ENCODE measurements around the gene SLC22A9. TPM values are rescaled to one million over a fixed set of nuclear protein-coding genes. Genes with fewer than 3 reads are reported as not detected.
"Not testable (repeated sequence)": the region's sequence is repeated elsewhere in the genome, so short reads cannot be mapped to it uniquely, and the experiment has no call there.

The SLC22A9 gene
- total RNA-seq (ENCODE audit: low replicate concordance), result not detected in 2 replicates

DNA sequence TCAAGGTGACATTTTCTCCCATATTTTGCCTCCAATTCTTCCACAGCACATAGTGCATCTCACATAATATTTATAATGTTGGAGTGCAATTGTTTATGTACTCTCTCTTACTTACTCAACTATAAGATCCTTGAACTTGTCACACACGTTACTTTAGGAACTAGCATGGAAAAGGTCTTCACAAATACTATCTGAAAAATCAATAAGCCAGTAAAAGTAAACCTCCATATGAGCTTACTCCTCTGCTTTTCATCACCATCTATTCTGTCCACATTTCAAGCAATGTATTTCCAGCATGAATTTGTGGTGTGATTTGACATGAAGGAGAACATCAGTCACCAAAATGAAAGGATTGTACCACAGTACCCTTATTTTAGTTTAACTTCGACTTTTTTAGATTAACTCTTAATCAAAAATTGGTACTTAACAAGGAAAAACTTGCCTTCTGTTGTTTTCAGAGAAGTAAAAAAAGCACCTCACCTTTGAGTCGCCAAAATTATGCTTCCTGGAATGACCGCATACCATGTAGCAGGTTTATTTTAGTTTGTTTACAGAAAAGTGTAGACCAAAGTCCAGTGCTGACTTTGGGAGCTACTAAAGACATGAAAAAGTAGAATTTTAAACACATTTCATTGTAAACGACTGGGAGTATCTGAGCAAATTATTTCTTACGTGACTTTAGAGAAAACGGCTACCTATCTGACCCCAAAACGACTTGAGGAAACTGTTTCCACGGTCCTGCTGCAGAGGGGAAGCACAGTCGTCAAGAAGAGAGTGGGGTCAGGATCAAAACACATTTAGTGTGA lies at the start of gene SLC22A9:
Gene SLC22A9, plus strand, starts transcription at position 621 of the 806 bp plus-strand sequence. CDS start 272 bp downstream, outside the sequence.
- Histone ChIP-seq H3K9ac (no peak within 1 kb of the TSS), H3K36me3 (no peaks in the 10 kb centered on the region), H3K4me2 (no peak within 1 kb of the TSS), H3K27me3 (no peaks in the 10 kb centered on the region), H2AFZ (replicated peaks) (no peak within 1 kb of the TSS), H3K27ac (no peak within 1 kb of the TSS), H3F3A (ENCODE audit: low read depth) (no peaks in the 10 kb centered on the region), H3K79me2 (ENCODE audit: low read depth) (no peaks in the 10 kb centered on the region), H4K20me1 (ENCODE audit: low read depth) (no peaks in the 10 kb centered on the region), H3K9me3 (ENCODE audit: low read depth) (no peaks in the 10 kb centered on the region), H3K4me1 (no peaks in the 10 kb centered on the region), H3K4me3 (no peak within 1 kb of the TSS)
- H3K36me3 Mint-ChIP-seq, result no peaks in the 10 kb centered on the region
- no peak within 1 kb of the TSS for H3K27ac Mint-ChIP-seq
- TF ChIP-seq EZH2 (IDR thresholded peaks at IDR 0.05), result no peak
- no peak for TF ChIP-seq EZH2phosphoT487 (IDR thresholded peaks at IDR 0.05)
- TF ChIP-seq, protein P1, sequence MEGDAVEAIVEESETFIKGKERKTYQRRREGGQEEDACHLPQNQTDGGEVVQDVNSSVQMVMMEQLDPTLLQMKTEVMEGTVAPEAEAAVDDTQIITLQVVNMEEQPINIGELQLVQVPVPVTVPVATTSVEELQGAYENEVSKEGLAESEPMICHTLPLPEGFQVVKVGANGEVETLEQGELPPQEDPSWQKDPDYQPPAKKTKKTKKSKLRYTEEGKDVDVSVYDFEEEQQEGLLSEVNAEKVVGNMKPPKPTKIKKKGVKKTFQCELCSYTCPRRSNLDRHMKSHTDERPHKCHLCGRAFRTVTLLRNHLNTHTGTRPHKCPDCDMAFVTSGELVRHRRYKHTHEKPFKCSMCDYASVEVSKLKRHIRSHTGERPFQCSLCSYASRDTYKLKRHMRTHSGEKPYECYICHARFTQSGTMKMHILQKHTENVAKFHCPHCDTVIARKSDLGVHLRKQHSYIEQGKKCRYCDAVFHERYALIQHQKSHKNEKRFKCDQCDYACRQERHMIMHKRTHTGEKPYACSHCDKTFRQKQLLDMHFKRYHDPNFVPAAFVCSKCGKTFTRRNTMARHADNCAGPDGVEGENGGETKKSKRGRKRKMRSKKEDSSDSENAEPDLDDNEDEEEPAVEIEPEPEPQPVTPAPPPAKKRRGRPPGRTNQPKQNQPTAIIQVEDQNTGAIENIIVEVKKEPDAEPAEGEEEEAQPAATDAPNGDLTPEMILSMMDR (IDR thresholded peaks at IDR 0.05), result no peak
- H3K27me3 Mint-ChIP-seq (ENCODE audit: insufficient read depth, low read depth), result peaks cover 2% of the 10 kb centered on the region
- H3K9me3 Mint-ChIP-seq, result peaks cover 2% of the 10 kb centered on the region
- no peak for DNase-seq (ENCODE audit: low spot score)
- no peaks in the 10 kb centered on the region for H3K4me1 Mint-ChIP-seq
- no peak within 1 kb of the TSS for H3K4me3 Mint-ChIP-seq

GRCh38 chr11:63321723-63322122 lies 47.9 kb upstream of the SLC22A9 start:
- H3K4me3 Mint-ChIP-seq, result no peak overlapping the region
- Histone ChIP-seq H3K4me2 (no peak overlapping the region), H2AFZ (replicated peaks) (no peak overlapping the region), H3K9me3 (ENCODE audit: low read depth) (no peaks in the 10 kb centered on the region), H4K20me1 (ENCODE audit: low read depth) (no peaks in the 10 kb centered on the region), H3F3A (ENCODE audit: low read depth) (no peaks in the 10 kb centered on the region), H3K4me3 (no peak overlapping the region), H3K9ac (no peak overlapping the region), H3K36me3 (no peaks in the 10 kb centered on the region), H3K79me2 (ENCODE audit: low read depth) (no peaks in the 10 kb centered on the region), H3K27ac (no peak overlapping the region), H3K27me3 (no peaks in the 10 kb centered on the region), H3K4me1 (no peaks in the 10 kb centered on the region)
- no peak overlapping the region for H3K27ac Mint-ChIP-seq
- peaks cover 4% of the 10 kb centered on the region for H3K9me3 Mint-ChIP-seq
- DNase-seq (ENCODE audit: low spot score), result no peak
- H3K4me1 Mint-ChIP-seq, result no peaks in the 10 kb centered on the region
- no peaks in the 10 kb centered on the region for H3K36me3 Mint-ChIP-seq
- TF ChIP-seq, protein P1 (IDR thresholded peaks at IDR 0.05), result no peak
- TF ChIP-seq EZH2 (IDR thresholded peaks at IDR 0.05), result no peak
- no peak for TF ChIP-seq EZH2phosphoT487 (IDR thresholded peaks at IDR 0.05)
- peaks cover 5% of the 10 kb centered on the region for H3K27me3 Mint-ChIP-seq (ENCODE audit: insufficient read depth, low read depth)

- H3K9me3 Mint-ChIP-seq; H4K20me1 ChIP-seq (ENCODE audit: low read depth); H3K27me3 Mint-ChIP-seq (ENCODE audit: insufficient read depth, low read depth); DNase-seq (ENCODE audit: low spot score); H3K4me1 ChIP-seq; H3K36me3 Mint-ChIP-seq; H3K4me3 Mint-ChIP-seq; H3F3A ChIP-seq (ENCODE audit: low read depth); H3K27ac ChIP-seq; H3K4me3 ChIP-seq; H3K4me2 ChIP-seq; H3K79me2 ChIP-seq (ENCODE audit: low read depth); H3K9ac ChIP-seq; H3K36me3 ChIP-seq; H3K27ac Mint-ChIP-seq; H2AFZ ChIP-seq (replicated peaks); H3K4me1 Mint-ChIP-seq; H3K9me3 ChIP-seq (ENCODE audit: low read depth); H3K27me3 ChIP-seq: not testable (repeated sequence)
Observed at GRCh38 chr11:63335089-63335488, 34.5 kb upstream of the SLC22A9 start.

DNA sequence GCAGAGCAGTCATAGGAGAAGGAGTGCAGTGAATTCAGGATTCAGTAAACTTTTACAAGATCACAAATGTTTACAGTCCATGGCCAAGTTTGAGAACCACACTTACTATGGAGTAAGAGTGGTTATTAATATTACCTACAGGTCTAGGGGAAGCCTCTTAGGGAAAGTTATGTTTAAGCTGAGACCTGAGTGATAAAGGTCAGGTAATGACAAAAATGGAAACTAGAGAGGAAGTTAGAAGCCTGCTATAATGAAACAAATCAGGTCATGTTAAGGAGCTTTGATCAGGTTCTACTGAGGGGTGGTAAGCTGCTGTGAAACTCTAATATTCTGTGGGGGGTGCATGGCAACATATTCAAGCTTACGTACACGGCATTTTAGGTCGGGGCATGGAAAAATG lies 32.5 kb upstream of the SLC22A9 start:
- TF ChIP-seq, protein P1 (IDR thresholded peaks at IDR 0.05), result no peak
- TF ChIP-seq EZH2 (IDR thresholded peaks at IDR 0.05), result no peak
- TF ChIP-seq EZH2phosphoT487 (IDR thresholded peaks at IDR 0.05), result no peak
- Histone ChIP-seq H3K79me2 (ENCODE audit: low read depth) (no peaks in the 10 kb centered on the region), H3K36me3 (no peaks in the 10 kb centered on the region), H3K27ac (no peak overlapping the region), H4K20me1 (ENCODE audit: low read depth) (no peaks in the 10 kb centered on the region), H3K4me3 (no peak overlapping the region), H3K27me3 (no peaks in the 10 kb centered on the region), H3F3A (ENCODE audit: low read depth) (no peaks in the 10 kb centered on the region), H3K4me2 (no peak overlapping the region), H3K9ac (no peak overlapping the region), H2AFZ (replicated peaks) (no peak overlapping the region), H3K4me1 (no peaks in the 10 kb centered on the region), H3K9me3 (ENCODE audit: low read depth) (no peaks in the 10 kb centered on the region)
- no peak overlapping the region for H3K4me3 Mint-ChIP-seq
- H3K9me3 Mint-ChIP-seq, result peaks cover 3% of the 10 kb centered on the region
- no peaks in the 10 kb centered on the region for H3K4me1 Mint-ChIP-seq
- no peaks in the 10 kb centered on the region for H3K36me3 Mint-ChIP-seq
- no peak overlapping the region for H3K27ac Mint-ChIP-seq
- peaks cover 2% of the 10 kb centered on the region for H3K27me3 Mint-ChIP-seq (ENCODE audit: insufficient read depth, low read depth)
- DNase-seq (ENCODE audit: low spot score), result no peak

All from neural progenitor cell (in vitro differentiated cells).